Esophagus muscularis mucosa (tissue), 4 donors: ENCODE measurements around the gene WWOX.

Experiments used
- CTCF ChIP-seq, 3 experiments: fragments of 200-600 bp in 2 of 3; fragments of 450-650 bp in 1 of 3; sonication (generic) in 2 of 3; IDR thresholded peaks; one replicate each; pipeline ENCODE4 v1.5.1; 2017 to 2019; ENCODE audit warnings: antibody characterized with exemption in 3 of 3, mild to moderate bottlenecking in 2 of 3, moderate library complexity in 1 of 3
- EP300 ChIP-seq: sonication (generic); formaldehyde crosslinking; IDR thresholded peaks from one replicate; pipeline ENCODE4 v1.6.1; 2017; ENCODE audit warnings: antibody characterized with exemption
- POLR2A ChIP-seq: fragments of 450-650 bp; IDR thresholded peaks from one replicate; pipeline ENCODE4 v1.6.1; 2017; ENCODE audit warnings: antibody characterized with exemption, moderate library complexity, mild to moderate bottlenecking, low read depth
- POLR2AphosphoS5 ChIP-seq, 2 donors: sonication (generic); formaldehyde crosslinking; IDR thresholded peaks; one replicate each; pipeline ENCODE4 v1.6.1; 2017; ENCODE audit warnings: antibody characterized with exemption in 2 of 2

GRCh38 chr16:79134300-79134699, 1034.8 kb downstream of the WWOX start:
- no peak for TF ChIP-seq CTCF (IDR thresholded peaks at IDR 0.05)
- TF ChIP-seq POLR2AphosphoS5 (IDR thresholded peaks at IDR 0.05) = no peak
- no peak for TF ChIP-seq POLR2A
- no peak for TF ChIP-seq EP300
